WTC11 (cell line): Measurements from ENCODE around the gene DPP7. TPM values are rescaled to one million over a fixed set of nuclear protein-coding genes. Genes with fewer than 3 reads are reported as not detected.

Experiments used
- ATAC-seq: fragments of 200-7000 bp; cut with Tn5 transposase; 2 replicates; pipeline ENCODE4 v1.10.0; 2021; ENCODE audit warnings: mild to moderate bottlenecking, moderate library complexity
- CTCF ChIA-PET: fragments of 300-600 bp; sonication (Branson Sonifier 250); formaldehyde crosslinking; loops from one replicate; lab custom pipeline; 2021; ENCODE audit warnings: antibody characterized with exemption; lab: Charles Lee
- POLR2A ChIA-PET: fragments of 350-600 bp; sonication (Branson Sonifier 250); formaldehyde crosslinking; loops from one replicate; lab custom pipeline; 2021; ENCODE audit warnings: antibody characterized with exemption; lab: Charles Lee
- DNase-seq: peaks from one replicate; pipeline ENCODE4 v3.0.0; 2021; ENCODE audit warnings: low spot score
- H3K27ac Mint-ChIP-seq: 2 replicates; pipeline ENCODE4 v1.8.0; 2021; ENCODE audit warnings: mixed read lengths
- H3K27me3 Mint-ChIP-seq: 2 replicates; pipeline ENCODE4 v1.8.0; 2021; ENCODE audit warnings: low read depth, mild to moderate bottlenecking, moderate library complexity, mixed read lengths
- H3K36me3 Mint-ChIP-seq: 2 replicates; pipeline ENCODE4 v1.8.0; 2021; ENCODE audit warnings: mixed read lengths
- H3K4me1 Mint-ChIP-seq: 2 replicates; pipeline ENCODE4 v1.8.0; 2022; ENCODE audit warnings: mixed read lengths
- H3K4me3 Mint-ChIP-seq: 2 replicates; pipeline ENCODE4 v1.8.0; 2021; ENCODE audit warnings: mild to moderate bottlenecking, moderate library complexity, mixed read lengths
- H3K9me3 Mint-ChIP-seq: 2 replicates; pipeline ENCODE4 v1.8.0; 2021; ENCODE audit warnings: mixed read lengths
- ATF3 ChIP-seq: sonication (generic); formaldehyde crosslinking; conservative IDR thresholded peaks from 2 replicates; pipeline ENCODE4 v1.8.1; 2022; ENCODE audit warnings: mild to moderate bottlenecking, missing genetic modification reagents
- EMX1 ChIP-seq: fragments of 250-450 bp; sonication (Bioruptor Pico); IDR thresholded peaks from 2 replicates; pipeline ENCODE4 v1.8.0; 2021; ENCODE audit warnings: mild to moderate bottlenecking
- GABPB1 ChIP-seq: sonication (generic); formaldehyde crosslinking; IDR thresholded peaks from 2 replicates; pipeline ENCODE4 v1.8.1; 2023; ENCODE audit warnings: mild to moderate bottlenecking, missing genetic modification reagents
- HMGXB4 ChIP-seq: sonication (generic); formaldehyde crosslinking; IDR thresholded peaks from 2 replicates; pipeline ENCODE4 v1.8.1; 2023; ENCODE audit warnings: mild to moderate bottlenecking, moderate library complexity, missing genetic modification reagents
- MYBL2 ChIP-seq: sonication (generic); formaldehyde crosslinking; IDR thresholded peaks from 2 replicates; pipeline ENCODE4 v1.8.1; 2023; ENCODE audit warnings: mild to moderate bottlenecking, moderate library complexity, missing genetic modification reagents
- OVOL2 ChIP-seq: fragments of 250-450 bp; sonication (Bioruptor Pico); IDR thresholded peaks from 2 replicates; pipeline ENCODE4 v1.9.0; 2021; ENCODE audit warnings: mild to moderate bottlenecking, borderline replicate concordance
- PRDM15 ChIP-seq: sonication (generic); formaldehyde crosslinking; IDR thresholded peaks from 2 replicates; pipeline ENCODE4 v1.8.0; 2022; ENCODE audit warnings: missing genetic modification reagents
- USF2 ChIP-seq: sonication (generic); formaldehyde crosslinking; IDR thresholded peaks from 2 replicates; pipeline ENCODE4 v1.8.1; 2023; ENCODE audit warnings: mild to moderate bottlenecking, missing genetic modification reagents, moderate library complexity
- ZBTB21 ChIP-seq: sonication (generic); formaldehyde crosslinking; IDR thresholded peaks from 2 replicates; pipeline ENCODE4 v1.8.1; 2023; ENCODE audit warnings: mild to moderate bottlenecking, missing genetic modification reagents, borderline replicate concordance
- ZNF423 ChIP-seq: fragments of 250-450 bp; sonication (Bioruptor Pico); IDR thresholded peaks from 2 replicates; pipeline ENCODE4 v2.1.2; 2022; ENCODE audit warnings: mild to moderate bottlenecking, moderate library complexity
- ZNF512 ChIP-seq: sonication (generic); formaldehyde crosslinking; IDR thresholded peaks from 2 replicates; pipeline ENCODE4 v1.8.1; 2022; ENCODE audit warnings: missing genetic modification reagents, borderline replicate concordance
- total RNA-seq: library from RNA; stranded (reverse); gene quantifications from 3 replicates; pipeline ENCODE4 v1.2.3, GENCODE V29; 2021
- TF ChIP-seq, protein P1 (sequence below): sonication (generic); formaldehyde crosslinking; IDR thresholded peaks from 2 replicates; pipeline ENCODE4 v1.8.1; 2023; ENCODE audit warnings: mild to moderate bottlenecking, missing genetic modification reagents, moderate library complexity
- TF ChIP-seq, protein P2 (sequence below): fragments of 200-600 bp; IDR thresholded peaks from 2 replicates; pipeline ENCODE4 v1.8.0; 2022; ENCODE audit warnings: antibody characterized with exemption

Gene DPP7
- total RNA-seq, 1 experiment from 2014 or later: 38.9 TPM

DNA sequence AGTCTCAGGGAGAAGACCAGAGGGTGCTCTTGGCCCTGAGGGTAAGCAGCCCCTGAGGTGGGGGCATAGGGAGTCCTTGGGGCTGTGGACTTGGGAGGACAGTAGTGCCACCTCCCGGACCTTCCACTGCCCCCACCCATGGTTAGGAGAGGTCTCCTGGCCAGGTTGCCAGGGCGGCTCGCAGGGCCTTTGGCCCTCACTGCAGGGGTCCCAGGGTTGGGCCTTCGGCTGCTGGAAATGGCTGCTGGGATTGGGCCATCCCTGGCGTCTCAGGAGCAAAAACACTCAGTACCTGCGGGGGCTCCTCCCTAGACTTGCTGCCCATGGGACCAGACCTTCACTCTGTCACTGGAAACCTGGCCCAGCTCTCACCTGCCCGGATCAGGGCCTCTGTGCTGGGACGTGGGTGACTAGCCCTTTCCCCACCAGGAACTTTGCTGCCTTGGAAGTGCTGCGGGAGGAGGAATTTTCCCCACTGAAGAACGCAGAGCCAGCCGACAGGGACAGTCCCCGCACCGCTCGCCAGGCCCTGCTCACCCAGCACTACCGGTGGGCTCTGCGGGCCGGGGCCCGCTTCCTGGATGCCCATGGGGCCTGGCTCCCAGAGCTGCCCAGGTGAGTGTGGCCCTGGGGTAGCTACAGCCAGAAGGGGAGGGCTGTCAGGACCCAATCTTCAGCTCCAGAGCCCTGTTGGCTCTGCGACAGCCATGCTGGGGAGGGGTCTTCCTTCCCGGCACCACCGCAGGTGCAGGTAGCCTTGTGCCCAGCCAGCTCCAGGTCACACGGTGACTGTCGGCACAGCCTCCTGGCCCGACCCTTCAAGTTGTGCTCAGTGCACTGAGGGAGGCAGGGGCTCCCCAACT, 34.0 kb downstream of the DPP7 start:
- CTCF ChIA-PET: interaction anchor here (1.0 to 3.0 kb wide), 5 partner anchors 10 to 45 kb away, joined by 4 to 11 read pairs (median 7); partner anchors contain the start of gene SAPCD2
- POLR2A ChIA-PET: no interaction called here
- Mint-ChIP-seq H3K36me3 (no peaks in the 10 kb centered on the region), H3K27me3 (peaks cover 39% of the 10 kb centered on the region), H3K4me3 (no peak overlapping the region), H3K27ac (no peak overlapping the region), H3K9me3 (no peaks in the 10 kb centered on the region), H3K4me1 (peaks cover 3% of the 10 kb centered on the region)
- DNase-seq (no peak), ATAC-seq (no peak)
- no peak for TF ChIP-seq USF2
- no peak for TF ChIP-seq MYBL2 (CRISPR knock-in tag)
- TF ChIP-seq ZNF512 (CRISPR knock-in tag): no peak
- TF ChIP-seq, protein P1, sequence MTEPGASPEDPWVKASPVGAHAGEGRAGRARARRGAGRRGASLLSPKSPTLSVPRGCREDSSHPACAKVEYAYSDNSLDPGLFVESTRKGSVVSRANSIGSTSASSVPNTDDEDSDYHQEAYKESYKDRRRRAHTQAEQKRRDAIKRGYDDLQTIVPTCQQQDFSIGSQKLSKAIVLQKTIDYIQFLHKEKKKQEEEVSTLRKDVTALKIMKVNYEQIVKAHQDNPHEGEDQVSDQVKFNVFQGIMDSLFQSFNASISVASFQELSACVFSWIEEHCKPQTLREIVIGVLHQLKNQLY (CRISPR knock-in tag): no peak
- no peak for TF ChIP-seq OVOL2 (CRISPR knock-in tag)
- TF ChIP-seq EMX1 (CRISPR knock-in tag): no peak
- no peak for TF ChIP-seq ZNF423 (CRISPR knock-in tag)
- no peak for TF ChIP-seq GABPB1
- TF ChIP-seq PRDM15 (CRISPR knock-in tag): no peak
- TF ChIP-seq ATF3 (CRISPR knock-in tag): no peak
- TF ChIP-seq ZBTB21 (CRISPR knock-in tag): no peak

GRCh38 chr9:137079401-137079787, 35.1 kb downstream of the DPP7 start:
- Mint-ChIP-seq H3K4me1 (peaks cover 12% of the 10 kb centered on the region), H3K27ac (no peak overlapping the region)
- POLR2A ChIA-PET: no interaction called here

More at GRCh38 chr9:137079401-137079787, 35.1 kb downstream of the DPP7 start:
- Mint-ChIP-seq H3K36me3 (no peaks in the 10 kb centered on the region), H3K9me3 (no peaks in the 10 kb centered on the region)
- no peak for DNase-seq
- CTCF ChIA-PET: interaction anchor here (2.0 to 4.3 kb wide), 3 partner anchors 11 to 44 kb away, joined by 7 to 69 read pairs (median 10); partner anchors contain the start of gene SAPCD2
- TF ChIP-seq ATF3 (CRISPR knock-in tag) (0 out of 2 replicates have a peak, but pooled peaks have one; percentile 41), HMGXB4 (CRISPR knock-in tag) (no peak)
- TF ChIP-seq, protein P2, sequence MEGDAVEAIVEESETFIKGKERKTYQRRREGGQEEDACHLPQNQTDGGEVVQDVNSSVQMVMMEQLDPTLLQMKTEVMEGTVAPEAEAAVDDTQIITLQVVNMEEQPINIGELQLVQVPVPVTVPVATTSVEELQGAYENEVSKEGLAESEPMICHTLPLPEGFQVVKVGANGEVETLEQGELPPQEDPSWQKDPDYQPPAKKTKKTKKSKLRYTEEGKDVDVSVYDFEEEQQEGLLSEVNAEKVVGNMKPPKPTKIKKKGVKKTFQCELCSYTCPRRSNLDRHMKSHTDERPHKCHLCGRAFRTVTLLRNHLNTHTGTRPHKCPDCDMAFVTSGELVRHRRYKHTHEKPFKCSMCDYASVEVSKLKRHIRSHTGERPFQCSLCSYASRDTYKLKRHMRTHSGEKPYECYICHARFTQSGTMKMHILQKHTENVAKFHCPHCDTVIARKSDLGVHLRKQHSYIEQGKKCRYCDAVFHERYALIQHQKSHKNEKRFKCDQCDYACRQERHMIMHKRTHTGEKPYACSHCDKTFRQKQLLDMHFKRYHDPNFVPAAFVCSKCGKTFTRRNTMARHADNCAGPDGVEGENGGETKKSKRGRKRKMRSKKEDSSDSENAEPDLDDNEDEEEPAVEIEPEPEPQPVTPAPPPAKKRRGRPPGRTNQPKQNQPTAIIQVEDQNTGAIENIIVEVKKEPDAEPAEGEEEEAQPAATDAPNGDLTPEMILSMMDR: no peak
- TF ChIP-seq, all 79 proteins: peak for 1
- Mint-ChIP-seq H3K4me3 (peak overlapping the region; percentile 25; the same call in 1 of the 2 replicates), H3K27me3 (peaks cover 39% of the 10 kb centered on the region)
- no peak for ATAC-seq
